Neural progenitor cell (in vitro differentiated cells): ENCODE results near the gene UBN1. TPM values are rescaled to one million over a fixed set of nuclear protein-coding genes. Genes with fewer than 3 reads are reported as not detected.

ENCODE experiments used
- DNase-seq: peaks from one replicate; pipeline ENCODE4 v3.0.0-alpha.2; 2016; ENCODE audit warnings: low spot score
- H2AFZ ChIP-seq: fragments of 200-600 bp; sonication (generic); replicated peaks from 2 replicates; pipeline ENCODE4 v1.6.1; 2016; ENCODE audit warnings: antibody characterized with exemption
- H3F3A ChIP-seq: fragments of 200-600 bp; sonication (generic); 2 replicates; pipeline ENCODE4 v1.6.1; 2016; ENCODE audit warnings: antibody characterized with exemption, low read depth
- H3K27ac ChIP-seq: fragments of 200-600 bp; sonication (generic); 2 replicates; pipeline ENCODE4 v1.5.1; 2016; ENCODE audit warnings: mild to moderate bottlenecking
- H3K27me3 ChIP-seq: fragments of 200-600 bp; sonication (generic); 2 replicates; pipeline ENCODE4 v1.6.1; 2016; ENCODE audit warnings: mild to moderate bottlenecking, moderate library complexity
- H3K36me3 ChIP-seq: fragments of 200-600 bp; sonication (generic); 2 replicates; pipeline ENCODE4 v1.5.1; 2016
- H3K4me1 ChIP-seq: fragments of 200-600 bp; sonication (generic); 2 replicates; pipeline ENCODE4 v1.6.1; 2016; ENCODE audit warnings: mixed run types
- H3K4me2 ChIP-seq: fragments of 200-600 bp; sonication (generic); 2 replicates; pipeline ENCODE4 v1.6.1; 2016
- H3K4me3 ChIP-seq: fragments of 200-600 bp; sonication (generic); 2 replicates; pipeline ENCODE4 v1.5.1; 2016
- H3K79me2 ChIP-seq: fragments of 200-600 bp; sonication (generic); 2 replicates; pipeline ENCODE4 v1.6.1; 2016; ENCODE audit warnings: low read depth
- H3K9ac ChIP-seq: fragments of 200-600 bp; sonication (generic); 2 replicates; pipeline ENCODE4 v1.6.1; 2016
- H3K9me3 ChIP-seq: fragments of 200-600 bp; sonication (generic); 2 replicates; pipeline ENCODE4 v1.5.1; 2016; ENCODE audit warnings: low read depth
- H4K20me1 ChIP-seq: fragments of 200-600 bp; sonication (generic); 2 replicates; pipeline ENCODE4 v1.6.1; 2016; ENCODE audit warnings: low read depth
- H3K27ac Mint-ChIP-seq: 3 replicates; pipeline ENCODE4 v1.8.0; 2021; ENCODE audit warnings: mixed read lengths
- H3K27me3 Mint-ChIP-seq: 2 replicates; pipeline ENCODE4 v1.8.0; 2022; ENCODE audit warnings: low read depth, mild to moderate bottlenecking, inconsistent platforms, moderate library complexity, mixed read lengths; ENCODE audit not compliant: insufficient read depth
- H3K36me3 Mint-ChIP-seq: 3 replicates; pipeline ENCODE4 v1.8.0; 2021; ENCODE audit warnings: mixed read lengths
- H3K4me1 Mint-ChIP-seq: 3 replicates; pipeline ENCODE4 v1.8.0; 2021; ENCODE audit warnings: mixed read lengths
- H3K4me3 Mint-ChIP-seq: 3 replicates; pipeline ENCODE4 v1.8.0; 2021; ENCODE audit warnings: mild to moderate bottlenecking, moderate library complexity, mixed read lengths
- H3K9me3 Mint-ChIP-seq: 3 replicates; pipeline ENCODE4 v1.8.0; 2020; ENCODE audit warnings: mixed read lengths
- CTCF ChIP-seq: fragments of 200-600 bp; sonication (generic); IDR thresholded peaks from 2 replicates; pipeline ENCODE4 v1.5.1; 2017; ENCODE audit warnings: antibody characterized with exemption, mild to moderate bottlenecking
- EZH2 ChIP-seq: fragments of 200-600 bp; sonication (generic); IDR thresholded peaks from 2 replicates; pipeline ENCODE4 v1.6.1; 2017; ENCODE audit warnings: antibody characterized with exemption, mild to moderate bottlenecking, moderate library complexity
- EZH2phosphoT487 ChIP-seq: fragments of 200-600 bp; sonication (generic); IDR thresholded peaks from 2 replicates; pipeline ENCODE4 v1.6.1; 2017; ENCODE audit warnings: antibody characterized with exemption
- total RNA-seq: library from RNA; depleted of rRNA; stranded (reverse); fragments of >200 nt; gene quantifications from 2 replicates; pipeline ENCODE4 v1.2.3, GENCODE V29; 2015; ENCODE audit warnings: low replicate concordance

Gene UBN1
- total RNA-seq, 1 donor from 2014 or later = 28.4 TPM

DNA sequence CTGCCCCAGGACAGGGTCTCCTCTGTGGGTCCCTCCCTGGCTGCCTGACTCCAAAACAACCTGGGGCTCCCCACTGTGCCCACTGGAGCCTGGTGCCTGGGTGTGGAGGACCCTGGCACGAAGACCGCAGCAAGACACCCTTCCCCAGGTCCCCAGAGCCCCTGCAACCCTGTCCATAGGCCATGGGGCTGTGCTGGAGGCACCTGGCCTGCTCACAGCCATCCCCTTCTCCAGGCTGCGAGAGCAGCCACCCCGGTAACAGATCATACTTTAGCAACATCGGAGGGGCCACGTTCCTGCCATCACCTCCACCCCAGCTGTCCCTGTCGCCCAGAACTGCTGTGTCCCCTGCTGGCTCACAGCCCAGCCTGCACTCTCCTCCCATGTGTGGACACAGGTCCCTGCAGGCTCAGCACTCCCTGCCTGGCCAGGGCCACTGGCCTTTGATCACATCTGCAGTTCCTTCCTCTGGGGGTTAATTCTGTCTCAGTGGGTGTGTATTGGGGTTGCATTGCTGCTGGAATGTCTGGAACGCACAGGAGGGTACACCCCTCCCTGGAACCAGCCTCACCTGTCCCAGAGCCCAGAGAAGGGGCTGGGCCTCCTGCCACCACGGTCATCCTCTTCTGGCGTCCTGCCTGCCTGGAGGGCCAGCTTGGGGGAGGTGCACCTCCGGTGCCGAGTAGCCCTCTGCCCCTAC, 77.5 kb downstream of the UBN1 start:
- peak overlapping the region; percentile 3 for H3K4me2 ChIP-seq
- H3K27ac Mint-ChIP-seq = peak overlapping the region; percentile 82
- no peak overlapping the region for H3K4me3 Mint-ChIP-seq
- peaks cover 9% of the 10 kb centered on the region for H3K9me3 Mint-ChIP-seq
- no peak overlapping the region for H2AFZ ChIP-seq
- no peak overlapping the region for H3K27ac ChIP-seq
- H3K36me3 Mint-ChIP-seq = peaks cover 6% of the 10 kb centered on the region
- peaks cover 20% of the 10 kb centered on the region for H3K4me1 Mint-ChIP-seq
- H3K27me3 Mint-ChIP-seq = peaks cover 16% of the 10 kb centered on the region
- DNase-seq = peak; percentile 42
- H3F3A ChIP-seq = no peaks in the 10 kb centered on the region
- no peaks in the 10 kb centered on the region for H3K36me3 ChIP-seq
- TF ChIP-seq EZH2 = no peak
- TF ChIP-seq CTCF = no peak
- no peak for TF ChIP-seq EZH2phosphoT487
- no peaks in the 10 kb centered on the region for H3K27me3 ChIP-seq
- no peak overlapping the region for H3K9ac ChIP-seq
- no peaks in the 10 kb centered on the region for H4K20me1 ChIP-seq
- H3K9me3 ChIP-seq = no peaks in the 10 kb centered on the region
- H3K79me2 ChIP-seq = no peaks in the 10 kb centered on the region
- no peak overlapping the region for H3K4me3 ChIP-seq
- H3K4me1 ChIP-seq = peaks cover 7% of the 10 kb centered on the region

DNA sequence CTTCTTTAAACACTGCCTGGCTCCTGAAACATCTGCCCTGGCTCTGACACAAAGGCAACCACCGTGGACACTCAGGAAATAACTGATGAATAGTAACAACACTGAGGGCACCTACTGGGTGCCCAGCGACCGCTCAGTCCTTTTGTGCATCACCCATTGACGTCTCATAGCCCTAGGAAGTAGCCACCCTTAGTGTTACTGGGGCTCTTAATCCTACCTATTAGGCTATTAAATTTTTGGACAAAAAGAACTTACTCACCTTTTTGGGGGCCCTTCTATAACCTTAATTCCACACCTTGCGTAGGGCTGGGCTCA, 78.0 kb downstream of the UBN1 start:
- H3K9me3 ChIP-seq = no peaks in the 10 kb centered on the region
- H3K4me1 ChIP-seq = peaks cover 7% of the 10 kb centered on the region
- TF ChIP-seq EZH2phosphoT487 (no peak), CTCF (no peak), EZH2 (no peak)
- DNase-seq = no peak
- H3K36me3 ChIP-seq = no peaks in the 10 kb centered on the region
- peak overlapping the region; percentile 3 for H3K4me2 ChIP-seq
- peaks cover 16% of the 10 kb centered on the region for H3K27me3 Mint-ChIP-seq
- no peak overlapping the region for H2AFZ ChIP-seq
- no peak overlapping the region for H3K4me3 Mint-ChIP-seq
- no peaks in the 10 kb centered on the region for H3K79me2 ChIP-seq
- no peak overlapping the region for H3K9ac ChIP-seq
- H3K9me3 Mint-ChIP-seq = peaks cover 9% of the 10 kb centered on the region
- no peaks in the 10 kb centered on the region for H3K27me3 ChIP-seq
- H3K4me1 Mint-ChIP-seq = peaks cover 25% of the 10 kb centered on the region
- no peak overlapping the region for H3K27ac ChIP-seq
- H3K27ac Mint-ChIP-seq = no peak overlapping the region
- H3K4me3 ChIP-seq = no peak overlapping the region
- no peaks in the 10 kb centered on the region for H4K20me1 ChIP-seq
- peaks cover 6% of the 10 kb centered on the region for H3K36me3 Mint-ChIP-seq
- no peaks in the 10 kb centered on the region for H3F3A ChIP-seq

DNA sequence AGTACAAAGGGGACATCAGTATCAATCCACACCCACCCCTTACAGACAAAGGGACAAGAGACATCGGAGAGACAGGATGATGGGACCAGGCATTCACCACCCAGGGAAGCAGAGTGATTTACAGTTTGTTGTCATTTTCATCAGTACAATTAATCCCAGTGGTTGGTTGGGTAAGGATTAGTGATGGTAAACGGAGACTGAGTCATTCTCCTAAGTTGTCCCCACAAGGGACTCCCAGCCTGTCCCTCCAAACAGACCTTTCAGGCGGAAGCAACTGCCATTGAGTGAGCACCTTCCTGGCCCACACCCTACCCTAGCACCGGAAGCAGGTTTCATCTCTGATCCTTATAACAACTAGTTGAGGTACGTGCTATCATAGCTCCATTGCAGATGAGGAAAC, 78.5 kb downstream of the UBN1 start:
- no peaks in the 10 kb centered on the region for H3K9me3 ChIP-seq
- Mint-ChIP-seq H3K36me3 (peaks cover 6% of the 10 kb centered on the region), H3K4me3 (no peak overlapping the region), H3K27me3 (peaks cover 16% of the 10 kb centered on the region), H3K9me3 (peaks cover 9% of the 10 kb centered on the region), H3K27ac (no peak overlapping the region), H3K4me1 (peaks cover 25% of the 10 kb centered on the region)
- peaks cover 7% of the 10 kb centered on the region for H3K4me1 ChIP-seq
- H3K27me3 ChIP-seq = no peaks in the 10 kb centered on the region
- no peaks in the 10 kb centered on the region for H3F3A ChIP-seq
- TF ChIP-seq EZH2phosphoT487 = no peak
- TF ChIP-seq CTCF = no peak
- no peak for TF ChIP-seq EZH2
- no peak overlapping the region for H3K4me3 ChIP-seq
- no peak for DNase-seq
- H3K27ac ChIP-seq = no peak overlapping the region
- no peak overlapping the region for H3K4me2 ChIP-seq
- H3K79me2 ChIP-seq = no peaks in the 10 kb centered on the region
- no peak overlapping the region for H2AFZ ChIP-seq
- no peaks in the 10 kb centered on the region for H4K20me1 ChIP-seq
- no peaks in the 10 kb centered on the region for H3K36me3 ChIP-seq
- no peak overlapping the region for H3K9ac ChIP-seq
